ENCODE results near the gene CTNND2.

The CTNND2 gene

DNA sequence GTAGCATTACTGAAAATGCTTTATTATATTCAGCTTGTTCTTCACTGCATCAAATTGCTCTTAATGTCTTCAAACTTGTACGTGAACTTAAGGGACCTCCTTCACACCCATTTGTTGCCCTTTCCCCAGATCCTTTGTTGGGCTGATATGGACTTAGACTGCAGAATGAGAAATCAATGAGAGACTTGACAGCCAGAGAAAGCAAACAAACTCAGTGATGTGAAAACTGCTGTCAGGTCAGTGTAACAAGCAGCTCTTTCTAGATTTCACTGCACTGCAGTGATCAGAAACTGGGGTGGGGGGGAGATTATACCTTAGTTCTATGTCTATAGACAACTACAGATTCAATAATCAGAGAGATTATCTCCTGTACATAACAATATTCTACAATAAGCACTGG lies 652.2 kb downstream of the CTNND2 start:
- DNase-seq (ENCODE audit: low spot score) = no peak

DNA sequence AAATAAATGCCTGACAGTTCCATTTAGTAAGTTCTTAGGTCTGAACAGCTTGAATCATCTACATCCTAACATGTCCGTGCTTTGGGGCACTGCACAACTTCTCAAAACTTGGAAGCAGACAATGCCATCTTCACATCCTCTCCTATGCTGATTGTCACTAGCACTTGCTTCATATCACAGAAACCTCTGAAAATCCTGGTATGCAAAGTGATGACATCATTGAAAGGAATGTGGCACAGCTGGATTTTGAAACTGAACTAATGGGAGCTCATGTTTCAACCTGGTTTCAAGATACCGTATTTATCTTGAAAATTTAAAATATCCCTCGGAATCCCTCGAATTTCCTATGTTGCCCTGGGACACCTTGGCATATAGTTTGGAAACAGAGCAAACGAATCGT lies 653.0 kb downstream of the CTNND2 start:
- DNase-seq (ENCODE audit: low spot score) = no peak

DNA sequence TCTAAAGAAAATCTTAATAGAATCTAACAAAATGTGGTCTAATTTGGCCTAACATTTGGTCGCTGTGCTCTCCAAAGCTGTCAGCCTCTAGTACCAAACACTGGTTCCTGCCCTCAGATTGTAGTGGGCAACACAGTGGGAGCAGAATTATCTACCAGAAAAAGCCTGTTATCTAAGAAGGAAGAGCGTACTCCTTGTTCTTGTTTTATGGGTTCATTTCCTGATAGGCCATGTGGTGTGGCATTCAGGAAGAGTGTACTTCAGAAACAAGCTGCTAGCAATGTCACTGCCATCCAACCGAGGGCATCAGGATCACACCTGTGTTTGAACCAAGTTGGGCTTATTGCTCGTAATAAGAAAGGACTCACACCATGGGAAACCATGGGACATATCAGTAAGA lies 655.3 kb downstream of the CTNND2 start:
- DNase-seq (ENCODE audit: low spot score) = no peak

DNA sequence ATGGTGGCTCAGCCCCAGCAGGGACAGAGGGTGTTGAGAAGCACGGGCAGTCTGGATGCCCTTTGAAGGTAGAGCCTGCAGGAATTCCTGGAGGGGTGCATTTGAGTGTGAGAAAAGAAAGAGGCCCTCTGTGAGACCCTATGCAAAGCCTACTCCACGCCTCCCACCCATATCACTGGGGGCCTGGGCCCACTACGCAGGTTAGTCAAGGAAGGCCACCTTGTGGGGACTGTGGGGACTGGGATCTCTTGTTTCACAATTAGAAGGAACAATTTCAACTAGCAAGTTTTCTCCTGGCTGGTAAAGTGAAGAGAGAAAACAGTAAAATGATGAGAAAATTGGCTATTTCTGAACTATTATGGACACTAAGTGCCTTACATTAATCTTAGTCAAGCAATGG lies 657.0 kb downstream of the CTNND2 start:
- DNase-seq (ENCODE audit: low spot score) = no peak

DNA sequence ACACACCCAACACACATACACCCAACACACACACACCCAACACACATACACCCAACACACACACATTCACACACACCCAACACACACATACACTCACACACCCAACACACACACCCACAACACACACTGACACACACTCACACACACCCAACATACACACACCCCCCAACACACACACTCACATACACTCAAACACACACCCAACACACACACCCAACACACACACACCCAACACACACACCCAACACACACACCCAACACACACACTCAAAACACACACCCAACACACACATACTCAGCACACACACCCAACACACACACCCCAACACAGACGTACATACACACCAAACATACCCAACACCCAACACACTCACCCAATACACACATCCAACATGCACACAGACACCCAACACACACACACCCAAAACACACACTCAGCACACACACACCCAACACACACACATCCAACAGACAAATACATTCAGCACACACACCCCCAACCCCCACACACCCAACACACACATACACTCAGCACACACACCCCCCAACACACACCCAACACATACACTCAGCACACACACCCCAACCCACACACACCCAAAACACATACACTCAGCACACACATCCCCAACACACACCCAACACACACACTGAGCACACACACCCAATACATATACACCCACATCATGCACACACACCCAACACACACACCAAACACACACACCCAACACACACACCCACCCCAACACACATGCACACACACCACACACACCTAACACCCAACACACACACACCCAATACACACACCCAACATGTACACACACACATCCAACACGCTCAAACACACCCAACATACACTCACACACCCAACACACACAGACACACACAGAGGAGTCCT lies 663.7 kb downstream of the CTNND2 start:
- no peak for DNase-seq (ENCODE audit: low spot score)

DNA sequence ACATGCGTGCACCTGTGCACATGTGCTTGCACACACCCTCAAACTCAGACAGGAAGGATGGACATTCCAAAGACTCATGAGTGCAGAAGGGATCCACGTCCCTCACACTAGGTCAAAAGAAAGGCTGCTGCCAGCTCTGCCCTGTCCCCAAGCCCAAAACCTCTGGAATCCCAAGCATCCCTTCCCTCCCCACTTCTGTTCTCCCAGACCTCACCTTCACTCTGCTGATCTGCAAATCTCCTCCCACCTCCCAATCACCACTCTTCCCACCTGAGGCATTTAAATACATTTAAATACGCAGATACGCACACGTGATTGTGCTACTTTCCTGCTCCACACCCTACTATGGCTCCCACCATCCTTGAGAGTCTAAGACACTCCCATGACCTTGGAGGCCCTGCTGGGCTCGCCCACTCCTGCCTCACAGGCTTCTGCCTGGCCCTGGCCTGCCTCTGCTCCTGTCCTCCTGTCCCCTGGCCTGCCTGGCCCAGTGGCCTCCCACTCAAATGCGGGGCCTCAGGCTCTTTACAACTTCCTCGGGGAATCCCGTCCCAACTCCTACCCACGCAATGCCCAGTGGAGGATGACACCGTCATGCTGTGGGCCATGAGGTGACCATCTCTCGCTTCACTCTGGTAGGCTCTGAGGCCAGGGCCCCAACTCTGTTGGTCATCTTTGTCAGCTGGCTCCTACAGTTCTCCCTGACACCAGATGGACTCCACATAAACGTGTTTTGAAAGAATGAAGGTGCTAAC lies 664.8 kb downstream of the CTNND2 start:
- no peak for DNase-seq (ENCODE audit: low spot score)

- no peak for DNase-seq (ENCODE audit: low spot score)
Measured at GRCh38 chr5:11234501-11234911, 669.7 kb downstream of the CTNND2 start.

- no peak for DNase-seq (ENCODE audit: low spot score)
Measured at GRCh38 chr5:11230890-11231289, 673.4 kb downstream of the CTNND2 start.

DNA sequence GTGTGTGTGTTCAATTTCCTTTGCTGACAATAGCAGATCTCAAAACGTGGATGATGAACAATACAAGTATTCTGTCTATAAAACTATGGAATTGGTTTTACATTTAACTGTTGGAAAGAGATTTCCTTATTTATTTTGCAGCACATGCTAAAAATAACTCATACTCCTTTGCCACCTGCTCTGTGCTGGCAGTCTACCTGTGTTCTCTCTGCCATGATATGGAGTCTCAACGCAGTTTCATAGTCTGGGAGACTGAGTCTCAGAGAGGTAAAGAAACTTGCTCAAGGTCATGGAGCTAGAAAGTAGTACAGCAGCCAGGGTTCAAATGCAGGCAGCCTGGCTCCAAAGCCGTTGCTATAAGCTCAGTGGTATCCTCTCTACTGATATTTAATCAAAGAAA lies 677.2 kb downstream of the CTNND2 start:
- no peak for DNase-seq (ENCODE audit: low spot score)

DNA sequence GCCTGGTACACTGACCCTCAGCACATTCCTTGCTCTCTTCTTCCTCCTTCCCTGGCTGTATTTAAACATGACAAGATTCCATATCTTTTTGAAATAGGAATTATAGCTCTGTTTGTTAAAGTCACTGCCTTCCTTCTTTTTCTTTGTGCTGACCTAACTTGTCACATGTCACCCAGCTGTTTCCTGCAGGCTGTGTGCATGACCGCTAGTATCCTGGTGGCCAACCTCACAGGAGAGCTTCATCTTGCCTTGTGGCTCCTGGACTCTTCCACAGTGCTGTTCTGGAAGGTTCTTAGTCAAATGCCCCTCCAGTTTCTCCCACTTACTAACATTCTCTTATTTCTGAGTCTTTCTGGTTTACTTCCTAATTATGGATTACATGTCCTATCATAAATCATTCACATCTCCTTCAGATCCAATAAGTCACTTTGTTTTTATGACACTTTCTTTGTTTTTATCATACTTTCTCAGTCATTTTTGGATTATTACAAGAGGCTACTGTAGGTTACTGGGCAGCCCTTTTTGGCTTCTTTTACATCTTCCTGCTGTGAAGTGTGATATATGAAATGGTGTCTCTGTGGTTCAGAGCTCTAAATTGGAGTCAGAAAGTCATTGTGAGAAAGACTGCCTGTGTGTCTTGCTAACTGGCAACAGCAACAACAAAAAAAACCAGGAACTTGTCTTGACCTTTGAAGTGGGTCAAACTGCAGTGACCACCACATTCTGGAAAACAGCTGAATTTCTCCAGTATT lies 679.6 kb downstream of the CTNND2 start:
- no peak for DNase-seq (ENCODE audit: low spot score)

GRCh38 chr5:11222169-11222568 lies 682.1 kb downstream of the CTNND2 start:
- DNase-seq (ENCODE audit: low spot score) = no peak

DNA sequence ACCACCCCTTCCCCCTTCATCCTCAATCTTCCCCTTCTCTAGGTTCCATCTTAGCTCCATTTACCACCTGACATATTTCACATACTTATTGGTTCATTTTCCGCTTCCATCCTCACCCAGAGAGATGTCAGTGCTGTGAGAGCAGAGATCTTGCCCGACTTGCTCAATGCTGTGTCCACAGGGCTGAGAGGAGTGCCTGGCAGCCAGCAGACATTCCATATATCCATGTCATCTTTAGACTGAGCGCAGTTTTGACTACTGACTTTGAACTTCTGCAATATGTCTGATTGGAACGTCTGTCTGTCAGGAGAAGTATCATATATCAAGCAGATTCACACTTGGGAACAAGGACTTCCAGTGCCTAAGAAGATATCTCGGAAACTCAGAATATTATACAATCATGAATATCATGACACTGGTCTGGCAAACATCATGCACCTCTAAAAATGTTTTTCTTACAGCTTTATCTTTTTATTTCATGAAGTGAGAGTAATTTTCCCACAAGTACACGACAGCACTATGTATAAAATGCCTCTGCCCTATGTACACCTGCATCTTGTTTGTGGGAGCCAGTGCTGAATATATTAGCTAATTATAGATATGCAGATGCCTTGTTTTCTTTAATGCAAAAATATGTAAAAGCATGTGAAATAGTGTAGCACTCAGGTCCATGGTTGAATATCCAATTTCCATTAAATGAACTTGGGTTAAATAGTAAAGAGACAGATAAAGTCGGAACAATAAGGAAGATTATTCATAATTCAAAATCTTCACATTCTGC lies 689.2 kb downstream of the CTNND2 start:
- DNase-seq (ENCODE audit: low spot score) = no peak

GRCh38 chr5:11212706-11213105 lies 691.5 kb downstream of the CTNND2 start:
- no peak for DNase-seq (ENCODE audit: low spot score)

GRCh38 chr5:11197726-11198125 lies 706.5 kb downstream of the CTNND2 start:
- DNase-seq (ENCODE audit: low spot score) = no peak

GRCh38 chr5:11191673-11192072 lies 712.6 kb downstream of the CTNND2 start:
- no peak for DNase-seq (ENCODE audit: low spot score)

DNA sequence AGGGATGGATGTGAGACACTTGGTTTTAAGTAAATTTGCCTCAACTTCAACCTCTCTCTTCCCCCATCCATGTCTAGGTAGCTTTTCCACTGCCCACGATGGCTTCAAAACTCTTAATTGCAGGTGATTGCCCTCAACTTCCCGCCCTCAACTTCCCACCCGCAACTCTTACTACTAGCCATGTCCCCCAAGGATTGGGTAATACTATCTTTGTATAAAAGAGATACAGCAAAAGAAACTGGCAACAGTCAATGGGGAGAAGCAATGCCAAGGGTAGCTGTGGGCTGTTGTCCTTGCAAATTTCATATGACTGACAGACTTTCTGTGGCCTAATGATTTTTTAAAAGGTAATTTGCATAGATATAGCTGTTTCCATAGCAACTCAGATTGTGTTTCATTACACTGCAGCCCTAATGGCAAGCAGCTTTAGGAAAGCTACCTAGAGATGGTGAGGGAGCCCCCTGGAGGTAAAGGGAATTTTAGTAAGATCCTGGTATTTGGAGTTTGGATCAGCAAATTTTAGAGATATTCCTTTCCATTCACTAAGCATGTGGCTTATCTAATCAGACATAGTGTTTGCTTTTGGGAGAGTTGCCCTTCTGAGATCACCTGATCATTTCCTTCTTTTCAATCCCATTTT lies 721.7 kb downstream of the CTNND2 start:
- DNase-seq (ENCODE audit: low spot score) = no peak

- DNase-seq (ENCODE audit: low spot score) = no peak
Measured at GRCh38 chr5:11181940-11182339, 722.3 kb downstream of the CTNND2 start.

DNA sequence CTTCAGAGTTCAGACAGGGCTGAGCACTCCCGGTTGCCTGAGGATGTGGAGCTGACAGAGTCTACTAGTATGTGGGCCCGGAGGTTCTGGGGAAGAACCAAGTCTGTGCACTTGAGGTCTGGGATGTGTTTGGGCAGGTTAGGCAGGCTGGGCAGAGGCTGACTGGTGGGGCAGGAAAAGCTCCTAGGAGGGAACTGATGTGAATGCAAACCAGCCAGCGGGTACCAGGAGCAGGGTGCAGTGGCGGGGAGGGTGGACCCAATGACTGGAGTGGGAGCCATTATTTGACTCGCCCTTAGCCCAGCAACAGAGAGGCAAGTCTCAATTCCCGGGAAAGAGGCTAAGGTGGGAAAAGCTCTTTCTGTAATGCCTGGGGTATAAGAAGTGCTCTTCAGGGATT lies 723.4 kb downstream of the CTNND2 start:
- DNase-seq (ENCODE audit: low spot score) = no peak

GRCh38 chr5:11177999-11178711 lies 726.1 kb downstream of the CTNND2 start:
- no peak for DNase-seq (ENCODE audit: low spot score)

- DNase-seq (ENCODE audit: low spot score) = no peak
Measured at GRCh38 chr5:11174591-11174990, 729.7 kb downstream of the CTNND2 start.

GRCh38 chr5:11172484-11172883 lies 731.8 kb downstream of the CTNND2 start:
- no peak for DNase-seq (ENCODE audit: low spot score)

All from left forelimb (tissue), 1 donor.